PC-3 (cell line): Measurements from ENCODE around the gene C5orf63. TPM values are rescaled to one million over a fixed set of nuclear protein-coding genes. Genes with fewer than 3 reads are reported as not detected.

Experiments used
- ATAC-seq: fragments of 200-7000 bp; cut with Tn5 transposase; 2 replicates; pipeline ENCODE4 v1.9.1; 2020; ENCODE audit warnings: mild to moderate bottlenecking, moderate library complexity
- BruUV-seq: library from RNA; stranded (reverse); fragments of 400-500 nt; replicated peaks from 2 replicates; lab custom pipeline; 2021; lab: Mats Ljungman, UMichigan
- CTCF ChIA-PET: fragments of 300-600 bp; sonication (Branson Sonifier 250); formaldehyde crosslinking; loops from one replicate; lab custom pipeline; 2022; ENCODE audit warnings: antibody characterized with exemption; lab: Charles Lee
- POLR2A ChIA-PET: fragments of 300-600 bp; sonication (Branson Sonifier 250); formaldehyde crosslinking; loops from one replicate; lab custom pipeline; 2022; ENCODE audit warnings: antibody characterized with exemption; ENCODE audit not compliant: unreplicated experiment; lab: Charles Lee
- DNase-seq: peaks from one replicate; pipeline ENCODE4 v3.0.0-alpha.2; 2015
- H2AFZ ChIP-seq: fragments of 300-600 bp; sonication (generic); 2 replicates; pipeline ENCODE4 v1.6.0; 2016; ENCODE audit warnings: antibody characterized with exemption, low read length
- H3F3A ChIP-seq: fragments of 300-600 bp; sonication (generic); one replicate; pipeline ENCODE4 v1.6.0; 2017; ENCODE audit warnings: antibody characterized with exemption, low read length, control low read depth, mild to moderate bottlenecking; ENCODE audit not compliant: unreplicated experiment
- H3K27ac ChIP-seq: fragments of 300-600 bp; sonication (generic); 2 replicates; pipeline ENCODE4 v1.5.1; 2016; ENCODE audit warnings: mild to moderate bottlenecking, low read length
- H3K27me3 ChIP-seq: fragments of 300-600 bp; sonication (generic); 2 replicates; pipeline ENCODE4 v1.6.1; 2016; ENCODE audit warnings: low read length, mixed read lengths
- H3K36me3 ChIP-seq: fragments of 300-600 bp; sonication (generic); 2 replicates; pipeline ENCODE4 v1.6.1; 2016; ENCODE audit warnings: low read depth, mixed run types, low read length, mixed read lengths
- H3K4me1 ChIP-seq: fragments of 300-600 bp; sonication (generic); 2 replicates; pipeline ENCODE4 v1.5.1; 2016; ENCODE audit warnings: low read length; ENCODE audit not compliant: insufficient read depth
- H3K4me2 ChIP-seq: fragments of 300-600 bp; sonication (generic); 2 replicates; pipeline ENCODE4 v1.6.0; 2016; ENCODE audit warnings: low read length
- H3K4me3 ChIP-seq: fragments of 300-600 bp; sonication (generic); 2 replicates; pipeline ENCODE4 v1.5.1; 2016; ENCODE audit warnings: mild to moderate bottlenecking, low read length, mixed read lengths
- H3K79me2 ChIP-seq: fragments of 300-600 bp; sonication (generic); 2 replicates; pipeline ENCODE4 v1.6.1; 2017; ENCODE audit warnings: low read length, mixed read lengths
- H3K9ac ChIP-seq: fragments of 300-600 bp; sonication (generic); 2 replicates; pipeline ENCODE4 v1.6.0; 2016; ENCODE audit warnings: mild to moderate bottlenecking, low read length
- H3K9me2 ChIP-seq: fragments of 300-600 bp; sonication (generic); replicated peaks from 2 replicates; pipeline ENCODE4 v1.6.1; 2016; ENCODE audit warnings: mixed run types, low read length, mixed read lengths
- H3K9me3 ChIP-seq: fragments of 300-600 bp; sonication (generic); 2 replicates; pipeline ENCODE4 v1.6.1; 2016; ENCODE audit warnings: low read length, mixed read lengths
- H4K20me1 ChIP-seq: fragments of 300-600 bp; sonication (generic); 2 replicates; pipeline ENCODE4 v1.6.1; 2016; ENCODE audit warnings: low read length, mixed read lengths
- EZH2 ChIP-seq: fragments of 300-600 bp; sonication (generic); IDR thresholded peaks from one replicate; pipeline ENCODE4 v1.6.1; 2017; ENCODE audit warnings: antibody characterized with exemption, mild to moderate bottlenecking, low read length; ENCODE audit not compliant: unreplicated experiment
- EZH2phosphoT487 ChIP-seq: fragments of 300-600 bp; sonication (generic); IDR thresholded peaks from 2 replicates; pipeline ENCODE4 v1.6.1; 2018; ENCODE audit warnings: mild to moderate bottlenecking, antibody characterized with exemption, low read length, borderline replicate concordance
- intact Hi-C: fragments of 100-400 bp; cut with micrococcal nuclease; formaldehyde crosslinking; loops from 2 replicates; pipeline ENCODE4 v1.9.0; 2023
- total RNA-seq: library from RNA; depleted of rRNA; stranded (reverse); fragments of >200 nt; gene quantifications from 2 replicates; pipeline ENCODE4 v1.2.3, GENCODE V29; 2014
- TF ChIP-seq, protein P1 (sequence below): fragments of 300-600 bp; sonication (generic); conservative IDR thresholded peaks from 2 replicates; pipeline ENCODE4 v1.5.1; 2017; ENCODE audit warnings: antibody characterized with exemption, low read depth, mild to moderate bottlenecking, low read length

Gene C5orf63
- total RNA-seq, 1 experiment from 2014 or later = 3.7 TPM

DNA sequence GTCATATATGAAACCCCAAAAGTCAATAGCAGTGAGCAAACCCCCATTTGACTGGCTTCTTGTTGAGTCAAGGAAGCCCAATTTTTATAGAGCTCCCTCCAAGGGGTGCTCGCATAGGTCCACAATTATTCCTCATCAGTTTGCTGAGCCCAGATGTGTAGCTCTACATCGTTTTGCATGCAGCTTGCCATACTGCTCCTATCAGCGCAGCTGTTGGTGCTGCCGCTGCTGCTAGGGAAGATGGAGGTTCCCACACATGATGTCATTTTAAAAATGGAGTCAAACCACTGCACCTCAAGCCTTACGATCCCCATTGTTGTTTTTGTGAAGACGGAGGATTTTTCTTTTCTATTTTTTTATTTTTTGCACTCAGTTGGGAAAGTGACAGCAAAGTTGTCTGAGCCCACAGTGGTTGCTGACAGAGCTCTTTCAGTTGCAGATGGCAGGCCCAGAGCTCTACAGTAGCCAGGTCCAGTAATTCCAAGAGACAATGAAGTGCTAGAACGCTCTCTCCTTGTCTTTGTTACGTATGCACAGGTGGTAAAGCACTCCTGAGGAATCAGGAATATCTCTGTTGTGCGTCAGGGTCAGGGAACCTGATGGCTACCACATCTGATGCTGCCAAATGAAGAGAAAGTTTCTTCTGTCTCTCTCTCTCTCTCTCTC, 23.2 kb upstream of the C5orf63 start:
- Histone ChIP-seq H4K20me1 (no peaks in the 10 kb centered on the region), H3K4me2 (no peak overlapping the region), H3K4me1 (no peaks in the 10 kb centered on the region), H3K27me3 (peaks cover 30% of the 10 kb centered on the region), H3K27ac (no peak overlapping the region), H3K9me3 (no peaks in the 10 kb centered on the region), H3K36me3 (no peaks in the 10 kb centered on the region), H3K9ac (no peak overlapping the region), H3F3A (no peaks in the 10 kb centered on the region), H2AFZ (no peak overlapping the region), H3K4me3 (no peak overlapping the region), H3K79me2 (no peaks in the 10 kb centered on the region), H3K9me2 (no peaks in the 10 kb centered on the region)
- POLR2A ChIA-PET = no interaction called here
- TF ChIP-seq, protein P1, sequence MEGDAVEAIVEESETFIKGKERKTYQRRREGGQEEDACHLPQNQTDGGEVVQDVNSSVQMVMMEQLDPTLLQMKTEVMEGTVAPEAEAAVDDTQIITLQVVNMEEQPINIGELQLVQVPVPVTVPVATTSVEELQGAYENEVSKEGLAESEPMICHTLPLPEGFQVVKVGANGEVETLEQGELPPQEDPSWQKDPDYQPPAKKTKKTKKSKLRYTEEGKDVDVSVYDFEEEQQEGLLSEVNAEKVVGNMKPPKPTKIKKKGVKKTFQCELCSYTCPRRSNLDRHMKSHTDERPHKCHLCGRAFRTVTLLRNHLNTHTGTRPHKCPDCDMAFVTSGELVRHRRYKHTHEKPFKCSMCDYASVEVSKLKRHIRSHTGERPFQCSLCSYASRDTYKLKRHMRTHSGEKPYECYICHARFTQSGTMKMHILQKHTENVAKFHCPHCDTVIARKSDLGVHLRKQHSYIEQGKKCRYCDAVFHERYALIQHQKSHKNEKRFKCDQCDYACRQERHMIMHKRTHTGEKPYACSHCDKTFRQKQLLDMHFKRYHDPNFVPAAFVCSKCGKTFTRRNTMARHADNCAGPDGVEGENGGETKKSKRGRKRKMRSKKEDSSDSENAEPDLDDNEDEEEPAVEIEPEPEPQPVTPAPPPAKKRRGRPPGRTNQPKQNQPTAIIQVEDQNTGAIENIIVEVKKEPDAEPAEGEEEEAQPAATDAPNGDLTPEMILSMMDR = no peak
- TF ChIP-seq EZH2 = no peak
- TF ChIP-seq EZH2phosphoT487 = no peak
- CTCF ChIA-PET = no interaction called here
- intact Hi-C loops = no loop called here
- DNase-seq (no peak), ATAC-seq (no peak)
- no TSS peak for BruUV-seq

DNA sequence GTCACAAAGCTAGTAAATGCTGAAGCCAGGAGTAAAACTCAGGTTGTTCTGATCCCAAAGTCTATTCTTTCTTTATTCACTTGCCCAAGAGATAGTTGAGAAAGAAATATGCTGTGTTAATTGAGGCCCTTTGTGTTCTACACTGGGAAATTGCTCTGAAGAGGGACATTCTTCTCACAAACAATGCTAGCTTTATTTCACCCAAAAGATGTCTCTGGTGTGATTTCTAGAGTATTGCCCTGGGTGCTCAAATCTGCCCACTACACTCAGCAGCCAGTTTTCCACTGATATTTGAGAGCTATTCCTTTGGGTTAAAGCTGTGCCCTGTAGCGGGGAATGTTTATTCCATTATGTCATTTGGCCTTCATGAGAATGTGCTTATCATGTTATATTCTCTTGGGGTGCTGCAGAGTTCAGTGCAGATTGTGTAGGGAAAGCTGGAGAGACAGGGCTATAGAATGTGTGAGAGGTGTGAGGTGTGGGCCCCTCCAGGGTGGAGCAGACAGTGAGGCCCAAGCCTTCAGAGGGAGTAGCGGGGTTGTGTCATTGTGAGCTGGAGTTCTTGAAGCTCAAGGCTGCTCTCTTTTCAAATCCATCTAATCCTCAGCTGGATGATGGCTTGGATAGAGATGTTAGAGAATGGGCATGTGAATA, 21.0 kb upstream of the C5orf63 start:
- Histone ChIP-seq H3K27me3 (peaks cover 35% of the 10 kb centered on the region), H3K9me2 (no peaks in the 10 kb centered on the region), H3F3A (no peaks in the 10 kb centered on the region), H2AFZ (no peak overlapping the region), H3K9ac (no peak overlapping the region), H3K79me2 (no peaks in the 10 kb centered on the region), H3K27ac (no peak overlapping the region), H3K9me3 (no peaks in the 10 kb centered on the region), H3K4me3 (no peak overlapping the region), H4K20me1 (no peaks in the 10 kb centered on the region), H3K4me1 (no peaks in the 10 kb centered on the region), H3K4me2 (no peak overlapping the region), H3K36me3 (no peaks in the 10 kb centered on the region)
- TF ChIP-seq EZH2 (no peak), EZH2phosphoT487 (no peak)
- TF ChIP-seq, protein P1 = no peak
- ChIA-PET CTCF (no interaction called here), POLR2A (no interaction called here)
- intact Hi-C loops = no loop called here
- DNase-seq (no peak), ATAC-seq (no peak)
- no TSS peak for BruUV-seq

DNA sequence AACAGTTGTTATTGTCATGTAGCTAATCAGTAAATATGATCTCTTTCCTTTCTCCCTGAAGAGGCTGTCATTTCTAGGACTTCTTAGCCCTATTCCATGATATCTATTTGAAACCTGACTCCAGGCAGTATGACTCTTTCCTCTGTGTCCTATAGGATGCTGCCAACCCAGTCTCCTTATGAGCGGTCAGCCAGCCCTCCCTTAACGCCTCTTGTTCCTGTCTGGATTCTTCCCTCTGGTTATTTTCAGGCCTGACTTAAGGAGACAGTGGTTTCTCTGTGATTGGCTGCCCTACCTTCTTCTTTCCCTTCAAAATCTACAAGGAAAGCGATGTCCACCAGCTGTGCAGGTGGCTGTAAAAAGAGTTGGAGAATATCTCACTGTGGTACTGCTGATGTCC, 19.4 kb upstream of the C5orf63 start:
- no peak overlapping the region for H3K27ac ChIP-seq
- H4K20me1 ChIP-seq = no peaks in the 10 kb centered on the region
- DNase-seq (peak; percentile 19), ATAC-seq (peak; percentile 65; the same call in 1 of the 2 replicates)
- CTCF ChIA-PET = no interaction called here
- H3K36me3 ChIP-seq = no peaks in the 10 kb centered on the region
- H3K27me3 ChIP-seq = peaks cover 25% of the 10 kb centered on the region
- H2AFZ ChIP-seq = no peak overlapping the region
- no peaks in the 10 kb centered on the region for H3K9me3 ChIP-seq
- H3K79me2 ChIP-seq = no peaks in the 10 kb centered on the region
- 0 out of 2 replicates have a peak, but pooled peaks cover 6% of the 10 kb centered on the region for H3K4me1 ChIP-seq
- intact Hi-C loops = no loop called here
- TF ChIP-seq EZH2 = no peak
- no peak for TF ChIP-seq EZH2phosphoT487
- TF ChIP-seq, protein P1 = no peak
- H3K4me2 ChIP-seq = no peak overlapping the region
- H3F3A ChIP-seq = no peaks in the 10 kb centered on the region
- H3K9ac ChIP-seq = no peak overlapping the region
- no peak overlapping the region for H3K4me3 ChIP-seq
- BruUV-seq = no TSS peak
- POLR2A ChIA-PET = no interaction called here
- no peaks in the 10 kb centered on the region for H3K9me2 ChIP-seq
